ENCODE data around the gene PRM2. TPM values are rescaled to one million over a fixed set of nuclear protein-coding genes. Genes with fewer than 3 reads are reported as not detected.
A peak's percentile ranks its signal among the peaks of the same experiment; 100 is the strongest.

Gene PRM2
- total and polyA plus RNA-seq, 12 donors: not detected

DNA sequence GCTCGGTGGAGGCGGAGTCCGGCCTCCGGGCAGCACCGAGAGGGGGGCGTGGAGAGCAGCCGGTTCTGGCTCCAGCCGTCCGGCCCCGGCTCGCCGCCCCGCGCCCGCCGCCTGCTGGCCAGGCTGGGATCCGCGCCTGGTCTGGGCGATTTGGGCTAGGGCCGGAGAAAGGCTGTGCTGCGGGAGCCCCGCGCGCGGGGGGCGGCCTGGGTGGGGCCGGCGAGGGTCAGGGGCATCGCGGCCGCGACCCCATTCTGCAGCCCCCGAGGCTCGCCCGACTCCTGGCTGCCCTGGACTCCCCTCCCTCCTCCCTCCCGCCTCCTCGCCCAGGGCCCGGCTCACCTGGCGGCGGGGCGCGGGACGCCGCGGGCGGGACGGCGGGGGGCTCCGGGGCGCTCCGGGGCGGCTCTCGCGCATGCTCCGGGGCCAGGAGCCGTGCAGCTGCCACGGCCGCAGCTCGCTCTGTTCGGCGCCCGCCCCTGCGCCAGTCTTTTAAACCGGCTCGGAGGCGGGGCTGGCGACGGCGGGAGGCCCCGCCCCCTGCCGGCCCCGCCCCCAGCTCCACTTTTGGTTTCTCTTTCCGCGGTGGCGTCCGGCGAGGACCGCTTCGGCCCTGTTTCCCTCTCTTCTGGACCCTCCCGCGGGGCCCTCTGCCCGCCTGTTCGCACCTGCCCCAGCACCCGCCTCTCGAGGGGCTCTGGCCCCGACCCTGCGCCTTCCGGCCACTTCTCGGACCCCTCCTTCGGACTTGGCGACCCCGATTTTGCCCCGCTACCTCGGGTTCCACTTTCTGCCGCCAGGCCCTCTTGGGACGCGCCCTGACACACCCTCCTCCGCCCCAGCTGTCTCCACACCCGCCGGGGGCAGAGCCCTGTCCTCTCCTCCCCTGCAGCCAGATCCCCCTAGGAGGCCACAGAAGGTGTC lies 20.3 kb downstream of the PRM2 start, which contains the start of gene SOCS1:
SOCS1 (minus strand) TSS at position 468 of the 924 bp plus-strand sequence. CDS start 726 bp downstream, outside the sequence.
- Histone ChIP-seq H3K4me1 (peaks cover 15 to 66% (median 34%) of the 10 kb centered on the region in 9 donors), H3K27me3 (no peaks in the 10 kb centered on the region), H3K4me3 (peak within 1 kb of the TSS; percentile 42 to 93 (median 82)), H3K27ac (peak within 1 kb of the TSS; percentile 92 to 100 (median 98)), H3K36me3 (peaks cover 0 to 37% (median 0%) of the 10 kb centered on the region in 9 donors), H3K9me3 (no peaks in the 10 kb centered on the region)
- TF ChIP-seq, protein P1, sequence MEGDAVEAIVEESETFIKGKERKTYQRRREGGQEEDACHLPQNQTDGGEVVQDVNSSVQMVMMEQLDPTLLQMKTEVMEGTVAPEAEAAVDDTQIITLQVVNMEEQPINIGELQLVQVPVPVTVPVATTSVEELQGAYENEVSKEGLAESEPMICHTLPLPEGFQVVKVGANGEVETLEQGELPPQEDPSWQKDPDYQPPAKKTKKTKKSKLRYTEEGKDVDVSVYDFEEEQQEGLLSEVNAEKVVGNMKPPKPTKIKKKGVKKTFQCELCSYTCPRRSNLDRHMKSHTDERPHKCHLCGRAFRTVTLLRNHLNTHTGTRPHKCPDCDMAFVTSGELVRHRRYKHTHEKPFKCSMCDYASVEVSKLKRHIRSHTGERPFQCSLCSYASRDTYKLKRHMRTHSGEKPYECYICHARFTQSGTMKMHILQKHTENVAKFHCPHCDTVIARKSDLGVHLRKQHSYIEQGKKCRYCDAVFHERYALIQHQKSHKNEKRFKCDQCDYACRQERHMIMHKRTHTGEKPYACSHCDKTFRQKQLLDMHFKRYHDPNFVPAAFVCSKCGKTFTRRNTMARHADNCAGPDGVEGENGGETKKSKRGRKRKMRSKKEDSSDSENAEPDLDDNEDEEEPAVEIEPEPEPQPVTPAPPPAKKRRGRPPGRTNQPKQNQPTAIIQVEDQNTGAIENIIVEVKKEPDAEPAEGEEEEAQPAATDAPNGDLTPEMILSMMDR (IDR thresholded peaks at IDR 0.05): peak in 8 of 9 donors; percentile 68 to 96 (median 92)
- peak; percentile 84 to 88 for DNase-seq
- intact Hi-C loops (cut with DNase I): loop anchor here (2.0 to 10.0 kb wide), 15 partner anchors 95 to 291 kb away; no protein-coding TSS in a partner anchor
- WGBS, 2 donors: 0% methylated on average over 80 to 98 of the region's 100 CpGs
- peak; percentile 77 to 90 (median 84) for ATAC-seq

DNA sequence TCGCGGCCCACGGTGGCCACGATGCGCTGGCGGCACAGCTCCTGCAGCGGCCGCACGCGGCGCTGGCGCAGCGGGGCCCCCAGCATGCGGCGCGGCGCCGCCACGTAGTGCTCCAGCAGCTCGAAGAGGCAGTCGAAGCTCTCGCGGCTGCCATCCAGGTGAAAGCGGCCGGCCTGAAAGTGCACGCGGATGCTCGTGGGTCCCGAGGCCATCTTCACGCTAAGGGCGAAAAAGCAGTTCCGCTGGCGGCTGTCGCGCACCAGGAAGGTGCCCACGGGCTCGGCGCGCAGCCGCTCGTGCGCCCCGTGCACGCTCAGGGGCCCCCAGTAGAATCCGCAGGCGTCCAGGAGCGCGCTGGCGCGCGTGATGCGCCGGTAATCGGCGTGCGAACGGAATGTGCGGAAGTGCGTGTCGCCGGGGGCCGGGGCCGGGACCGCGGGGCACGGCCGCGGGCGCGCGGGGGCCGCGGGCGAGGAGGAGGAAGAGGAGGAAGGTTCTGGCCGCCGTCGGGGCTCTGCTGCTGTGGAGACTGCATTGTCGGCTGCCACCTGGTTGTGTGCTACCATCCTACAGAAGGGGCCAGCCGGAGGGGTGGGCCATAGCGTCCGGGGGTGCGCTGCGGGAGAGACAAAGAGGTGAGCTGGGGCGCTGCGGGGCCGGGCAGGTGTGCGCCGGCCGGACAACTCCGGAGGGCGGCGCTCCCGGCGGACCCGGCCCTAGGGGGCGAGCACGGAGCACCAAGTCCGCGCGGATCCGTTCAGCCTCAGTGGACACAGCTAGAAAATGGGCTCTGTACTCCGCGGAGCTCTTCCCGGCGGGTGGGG lies 21.2 kb downstream of the PRM2 start:
- H3K4me3 ChIP-seq: peak overlapping the region; percentile 42 to 93 (median 82)
- DNase-seq: peak in 1 of 2 donors; percentile 41
- peak in 2 of 8 donors; percentile 1 to 7 for ATAC-seq
- TF ChIP-seq, protein P1 (IDR thresholded peaks at IDR 0.05): peak in 2 of 9 donors; percentile 19 to 21
- no peaks in the 10 kb centered on the region for H3K27me3 ChIP-seq
- H3K36me3 ChIP-seq: peaks cover 0 to 37% (median 0%) of the 10 kb centered on the region in 9 donors
- H3K9me3 ChIP-seq: no peaks in the 10 kb centered on the region
- H3K27ac ChIP-seq: peak overlapping the region; percentile 92 to 100 (median 98)
- intact Hi-C loops (cut with DNase I): loop anchor here in 9 of 10 donors (5.0 to 10.0 kb wide), 8 partner anchors 102 to 288 kb away; no protein-coding TSS in a partner anchor
- WGBS, 2 donors: 4 to 7% methylated on average over 102 to 105 of the region's 105 CpGs
- H3K4me1 ChIP-seq: peaks cover 15 to 66% (median 34%) of the 10 kb centered on the region in 9 donors

DNA sequence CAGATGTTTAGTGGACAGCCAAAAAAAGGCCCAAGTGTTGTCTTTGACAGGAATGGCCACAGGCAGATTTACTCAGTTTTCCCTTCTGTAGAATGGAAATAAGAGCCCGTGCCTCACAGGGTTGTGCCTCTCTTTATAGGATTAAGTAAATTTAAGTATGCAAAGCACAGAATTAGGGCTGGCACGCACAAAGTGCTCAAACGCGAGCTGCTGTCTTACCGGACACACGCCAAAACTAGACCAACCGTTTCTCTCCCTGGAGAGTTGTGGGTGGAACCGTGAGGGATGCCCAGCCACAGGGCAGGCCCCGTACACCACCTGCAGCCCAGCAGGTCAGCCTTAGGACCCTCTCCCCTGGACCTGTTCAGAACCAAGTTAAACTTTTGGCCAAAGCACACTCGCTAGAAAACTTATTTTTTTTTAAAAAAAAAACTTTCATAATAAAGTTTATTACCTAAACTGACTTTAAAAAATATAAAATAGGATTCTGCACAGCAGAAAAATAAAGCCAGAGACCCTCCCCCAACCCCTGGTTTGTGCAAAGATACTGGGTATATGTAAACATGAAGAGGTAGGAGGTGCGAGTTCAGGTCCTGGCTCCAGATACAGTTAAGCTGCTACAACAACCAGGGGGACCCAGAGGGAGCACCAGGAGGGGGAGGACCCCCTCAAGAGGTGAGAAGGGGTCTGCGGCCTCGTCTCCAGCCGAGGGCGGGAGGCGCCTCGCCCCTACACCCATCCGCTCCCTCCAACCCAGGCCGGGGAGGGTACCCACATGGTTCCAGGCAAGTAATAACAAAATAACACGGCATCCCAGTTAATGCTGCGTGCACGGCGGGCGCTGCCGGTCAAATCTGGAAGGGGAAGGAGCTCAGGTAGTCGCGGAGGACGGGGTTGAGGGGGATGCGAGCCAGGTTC lies 22.0 kb downstream of the PRM2 start:
- Histone ChIP-seq H3K9me3 (no peaks in the 10 kb centered on the region), H3K27ac (peak overlapping the region in 4 of 10 donors; percentile 92 to 100 (median 98)), H3K36me3 (peaks cover 0 to 37% (median 0%) of the 10 kb centered on the region in 9 donors), H3K4me3 (peak overlapping the region in 9 of 10 donors; percentile 69 to 93 (median 87)), H3K4me1 (peaks cover 15 to 62% (median 31%) of the 10 kb centered on the region in 9 donors), H3K27me3 (no peaks in the 10 kb centered on the region)
- WGBS, 2 donors: 68 to 71% methylated on average over 29 of the region's 29 CpGs
- intact Hi-C loops (cut with DNase I): loop anchor here in 3 of 10 donors (10.0 kb wide), 2 partner anchors 119 to 149 kb away; no protein-coding TSS in a partner anchor
- TF ChIP-seq, protein P1 (IDR thresholded peaks at IDR 0.05): no peak
- DNase-seq (no peak), ATAC-seq (no peak)

Measured in heart right ventricle (tissue), 16 donors.